ENCODE data around the gene CDT1. TPM values are rescaled to one million over a fixed set of nuclear protein-coding genes. Genes with fewer than 3 reads are reported as not detected.

The CDT1 gene
- total RNA-seq, 1 experiment from 2014 or later = 43.0 TPM

DNA sequence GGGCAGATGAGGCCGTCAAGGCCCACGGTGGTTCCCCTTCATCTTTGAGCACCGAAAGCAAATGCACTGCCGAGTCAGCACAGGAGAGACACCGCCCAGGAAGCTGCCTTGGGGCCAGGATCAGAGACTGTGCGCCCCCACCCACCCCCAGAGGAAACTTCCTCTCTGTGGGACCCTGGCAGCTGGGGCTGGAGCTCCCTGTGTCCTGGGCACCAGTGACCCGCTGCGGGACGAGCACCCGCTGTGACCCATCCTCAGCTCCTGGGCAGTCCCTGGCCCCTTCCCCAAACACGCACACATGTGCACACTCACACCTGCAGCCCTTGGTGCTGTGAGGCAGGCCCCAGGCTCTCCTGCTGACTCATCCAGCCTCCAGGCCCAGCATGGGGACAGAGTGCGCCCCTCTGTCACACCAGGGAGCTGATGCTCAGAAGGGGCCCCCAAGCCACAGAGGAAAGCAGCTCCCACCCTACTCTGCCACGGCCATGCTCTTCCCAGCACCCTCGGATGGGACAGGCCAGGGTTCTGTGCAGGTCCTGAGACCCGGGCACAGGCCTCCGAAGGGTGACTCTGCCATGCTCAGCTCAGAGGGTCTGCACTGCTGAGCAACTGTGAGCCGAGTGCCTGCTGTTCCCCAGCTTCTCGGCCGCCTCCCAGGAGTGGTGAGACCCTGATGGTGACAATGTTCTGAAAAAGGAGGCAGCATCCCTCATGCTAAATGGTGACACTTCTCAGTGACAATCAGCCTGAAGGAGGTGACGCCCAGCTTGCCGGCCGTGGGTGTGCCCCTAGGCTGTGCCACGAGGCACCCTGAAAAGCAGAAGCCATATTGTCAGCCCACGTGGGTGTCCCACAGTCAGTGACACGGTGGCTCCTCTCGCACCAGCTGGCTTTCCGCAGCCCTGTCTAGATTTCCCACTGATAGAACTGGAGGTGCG, 22.2 kb upstream of the CDT1 start:
- H4K20me1 ChIP-seq (ENCODE audit: low read length) = peaks cover 20% of the 10 kb centered on the region; the same call in 1 of the 2 replicates
- H3K79me2 ChIP-seq (ENCODE audit: low read length) = peaks cover 85% of the 10 kb centered on the region
- H3K27me3 ChIP-seq (ENCODE audit: low read length) = no peaks in the 10 kb centered on the region
- ATAC-seq (no peak), DNase-seq (peak; percentile 30)
- H3K9me3 ChIP-seq (ENCODE audit: low read length) = no peaks in the 10 kb centered on the region
- peak overlapping the region; percentile 76; the same call in 1 of the 2 replicates for H3K4me3 ChIP-seq (ENCODE audit: low read length)
- no peaks in the 10 kb centered on the region for H3K9me2 ChIP-seq (replicated peaks; ENCODE audit: low read length)
- H3K9ac ChIP-seq (ENCODE audit: low read length) = peak overlapping the region; percentile 44
- CTCF ChIA-PET = no interaction called here
- BruUV-seq (replicated peaks) = no TSS peak
- peaks cover 32% of the 10 kb centered on the region for H3K4me1 ChIP-seq (ENCODE audit: insufficient read depth, low read length)
- no peaks in the 10 kb centered on the region for H3F3A ChIP-seq (ENCODE audit: low read length, unreplicated experiment)
- H3K27ac ChIP-seq (ENCODE audit: low read length) = peak overlapping the region; percentile 53
- peak overlapping the region; percentile 88 for H3K4me2 ChIP-seq (ENCODE audit: low read length)
- TF ChIP-seq EZH2 (IDR thresholded peaks at IDR 0.05; ENCODE audit: low read length, unreplicated experiment) = no peak
- no peak for TF ChIP-seq CTCF (conservative IDR thresholded peaks at IDR 0.05; ENCODE audit: low read depth, low read length)
- no peak for TF ChIP-seq EZH2phosphoT487 (IDR thresholded peaks at IDR 0.05; ENCODE audit: borderline replicate concordance, low read length)
- POLR2A ChIA-PET (ENCODE audit: unreplicated experiment) = interaction anchor here (0.6 to 0.7 kb wide), 2 partner anchors 8 to 109 kb away, joined by 4 to 6 read pairs; no protein-coding TSS in a partner anchor
- H2AFZ ChIP-seq (ENCODE audit: low read length) = no peak overlapping the region
- intact Hi-C loops (cut with micrococcal nuclease) = no loop called here
- no peaks in the 10 kb centered on the region for H3K36me3 ChIP-seq (ENCODE audit: low read depth, low read length)

- H3K27ac ChIP-seq (ENCODE audit: low read length) = peak overlapping the region; percentile 53
- BruUV-seq (replicated peaks) = no TSS peak
- H4K20me1 ChIP-seq (ENCODE audit: low read length) = peaks cover 20% of the 10 kb centered on the region; the same call in 1 of the 2 replicates
- no peaks in the 10 kb centered on the region for H3K9me2 ChIP-seq (replicated peaks; ENCODE audit: low read length)
- H2AFZ ChIP-seq (ENCODE audit: low read length) = no peak overlapping the region
- no peaks in the 10 kb centered on the region for H3K36me3 ChIP-seq (ENCODE audit: low read depth, low read length)
- no peaks in the 10 kb centered on the region for H3F3A ChIP-seq (ENCODE audit: low read length, unreplicated experiment)
- peak overlapping the region; percentile 84 for H3K9ac ChIP-seq (ENCODE audit: low read length)
- TF ChIP-seq EZH2 (IDR thresholded peaks at IDR 0.05; ENCODE audit: low read length, unreplicated experiment) (no peak), EZH2phosphoT487 (IDR thresholded peaks at IDR 0.05; ENCODE audit: borderline replicate concordance, low read length) (no peak), CTCF (conservative IDR thresholded peaks at IDR 0.05; ENCODE audit: low read depth, low read length) (no peak)
- H3K27me3 ChIP-seq (ENCODE audit: low read length) = no peaks in the 10 kb centered on the region
- H3K4me3 ChIP-seq (ENCODE audit: low read length) = peak overlapping the region; percentile 76
- H3K79me2 ChIP-seq (ENCODE audit: low read length) = peaks cover 72% of the 10 kb centered on the region
- ChIA-PET POLR2A (ENCODE audit: unreplicated experiment) (interaction anchor here (0.6 kb wide), 1 partner anchor 9 kb away, joined by 6 read pairs; no protein-coding TSS in a partner anchor), CTCF (interaction anchor here (0.9 to 2.7 kb wide), 2 partner anchors 45 to 75 kb away, joined by 4 to 21 read pairs; no protein-coding TSS in a partner anchor)
- peaks cover 32% of the 10 kb centered on the region for H3K4me1 ChIP-seq (ENCODE audit: insufficient read depth, low read length)
- DNase-seq (peak; percentile 86), ATAC-seq (peak; percentile 57)
- peak overlapping the region; percentile 88 for H3K4me2 ChIP-seq (ENCODE audit: low read length)
- intact Hi-C loops (cut with micrococcal nuclease) = no loop called here
- H3K9me3 ChIP-seq (ENCODE audit: low read length) = no peaks in the 10 kb centered on the region
These were observed 20.9 kb upstream of the CDT1 start for GRCh38 chr16:88782454-88783390.

Measured in PC-3 (cell line).